GM12878 (cell line): ENCODE results near the gene C19orf38. TPM values are rescaled to one million over a fixed set of nuclear protein-coding genes. Genes with fewer than 3 reads are reported as not detected.

ENCODE experiments used
- ATAC-seq: fragments of 200-7000 bp; cut with Tn5 transposase; 3 replicates; pipeline ENCODE4 v1.9.1; 2020; ENCODE audit warnings: mild to moderate bottlenecking, moderate library complexity
- BruUV-seq: library from RNA; stranded (reverse); fragments of 400-500 nt; replicated peaks from 2 replicates; lab custom pipeline; 2021; lab: Mats Ljungman, UMichigan
- CTCF ChIA-PET: fragments of 300-600 bp; sonication (Branson Sonifier 250); formaldehyde crosslinking; extraction: SDS; loops from one replicate; lab custom pipeline; 2021; ENCODE audit warnings: inconsistent platforms; lab: Yijun Ruan, JAX
- POLR2A ChIA-PET: fragments of 350-600 bp; formaldehyde crosslinking; extraction: SDS; loops from one replicate; lab custom pipeline; 2021; ENCODE audit warnings: inconsistent platforms; lab: Charles Lee
- RAD21 ChIA-PET: fragments of 300-600 bp; sonication (Branson Sonifier 250); formaldehyde crosslinking; loops from one replicate; lab custom pipeline; 2023; ENCODE audit warnings: antibody characterized with exemption; ENCODE audit not compliant: unreplicated experiment; lab: Charles Lee
- SMC1A ChIA-PET: fragments of 300-600 bp; sonication (Branson Sonifier 250); formaldehyde crosslinking; loops from one replicate; lab custom pipeline; 2023; ENCODE audit not compliant: unreplicated experiment, uncharacterized antibody; lab: Charles Lee
- DNase-seq: peaks from one replicate; pipeline ENCODE4 v3.0.0-alpha.2; 2011; ENCODE audit warnings: low read depth, low spot score
- FAIRE-seq: peaks from 3 replicates; lab custom pipeline; 2011; peaks lifted over from hg19 to GRCh38; lab: Jason Lieb, UNC
- H2AFZ ChIP-seq: 2 replicates; pipeline ENCODE4 v1.6.0; 2011; ENCODE audit warnings: low read depth, low read length, control low read depth; ENCODE audit not compliant: control insufficient read depth
- H3K27ac ChIP-seq: 2 replicates; pipeline ENCODE4 v1.5.1; 2011; ENCODE audit warnings: control low read depth; ENCODE audit not compliant: control insufficient read depth, insufficient read depth
- H3K27me3 ChIP-seq, 2 experiments: replicated peaks in 1 of 2; 2 replicates each; pipeline versions ENCODE4 v1.6.0 to v1.6.1; 2011; ENCODE audit warnings: low read length in 1 of 2; ENCODE audit not compliant: control insufficient read depth in 2 of 2, insufficient read depth in 2 of 2
- H3K36me3 ChIP-seq, 2 experiments: 2 replicates each; pipeline ENCODE4 v1.5.1; 2011; ENCODE audit warnings: low read length in 1 of 2; ENCODE audit not compliant: control insufficient read depth in 2 of 2, insufficient read depth in 2 of 2
- H3K4me1 ChIP-seq: 2 replicates; pipeline ENCODE4 v1.6.1; 2011; ENCODE audit warnings: mild to moderate bottlenecking, low read length, moderate library complexity, mixed read lengths; ENCODE audit not compliant: control insufficient read depth, insufficient read depth
- H3K4me2 ChIP-seq: 2 replicates; pipeline ENCODE4 v1.6.0; 2011; ENCODE audit warnings: control low read depth; ENCODE audit not compliant: control insufficient read depth, insufficient read depth
- H3K4me3 ChIP-seq: fragments of 200-600 bp; sonication (generic); 2 replicates; pipeline ENCODE4 v1.5.1; 2016
- H3K79me2 ChIP-seq: 2 replicates; pipeline ENCODE4 v1.6.0; 2011; ENCODE audit warnings: low read length; ENCODE audit not compliant: control insufficient read depth, insufficient read depth
- H3K9ac ChIP-seq: 2 replicates; pipeline ENCODE4 v1.8.0; 2011; ENCODE audit warnings: low read length, control low read depth, mixed read lengths; ENCODE audit not compliant: control insufficient read depth, insufficient read depth
- H3K9me3 ChIP-seq: replicated peaks from 3 replicates; pipeline ENCODE4 v1.5.1; 2011; ENCODE audit warnings: mild to moderate bottlenecking, low read length; ENCODE audit not compliant: control insufficient read depth, insufficient read depth
- H4K20me1 ChIP-seq: 2 replicates; pipeline ENCODE4 v1.6.0; 2011; ENCODE audit not compliant: control insufficient read depth, insufficient read depth
- BMI1 ChIP-seq: fragments of 450-650 bp; IDR thresholded peaks from 2 replicates; pipeline ENCODE4 v1.6.1; 2016; ENCODE audit warnings: mild to moderate bottlenecking, moderate library complexity, borderline replicate concordance
- CBX3 ChIP-seq: fragments of 200-600 bp; sonication (generic); IDR thresholded peaks from 2 replicates; pipeline ENCODE4 v1.6.1; 2016; ENCODE audit warnings: low read depth, borderline replicate concordance
- CEBPB ChIP-seq, 2 experiments: fragments of 150-350 bp in 1 of 2; IDR thresholded peaks; 2 replicates each; pipeline ENCODE4 v1.6.1; 2012 to 2014; ENCODE audit warnings: low read depth in 2 of 2, low read length in 2 of 2, borderline replicate concordance in 1 of 2, inconsistent platforms in 1 of 2
- CHD4 ChIP-seq: fragments of 200-600 bp; sonication (generic); IDR thresholded peaks from 2 replicates; pipeline ENCODE4 v1.6.1; 2016; ENCODE audit warnings: mild to moderate bottlenecking
- GATAD2B ChIP-seq: fragments of 450-650 bp; conservative IDR thresholded peaks from 2 replicates; pipeline ENCODE4 v1.6.1; 2017; ENCODE audit warnings: low read depth, mild to moderate bottlenecking, moderate library complexity
- RB1 ChIP-seq: fragments of 450-650 bp; formaldehyde crosslinking; IDR thresholded peaks from 2 replicates; pipeline ENCODE4 v1.6.1; 2017; ENCODE audit warnings: mild to moderate bottlenecking, borderline replicate concordance
- RUNX3 ChIP-seq: IDR thresholded peaks from 2 replicates; pipeline ENCODE4 v1.6.1; 2012; ENCODE audit warnings: low read length, inconsistent platforms
- ZNF622 ChIP-seq: fragments of 450-650 bp; IDR thresholded peaks from 2 replicates; pipeline ENCODE4 v1.6.1; 2017; ENCODE audit warnings: mild to moderate bottlenecking, inconsistent platforms
- WGBS: methylation state at CpG from one replicate; pipeline ENCODE4 v1.1.6; 2016; ENCODE audit warnings: low lambda C conversion rate; ENCODE audit not compliant: insufficient replicate concordance, insufficient coverage; ENCODE audit errors: missing lambda C conversion rate; 5-methylcytosine and 5-hydroxymethylcytosine counted together
- in situ Hi-C: fragments of 300-500 bp; cut with MboI; formaldehyde crosslinking; loops from 9 replicates; pipeline ENCODE4 v1.14.3; 2018; ENCODE audit warnings: mixed read lengths
- intact Hi-C: fragments of 100-400 bp; cut with micrococcal nuclease; formaldehyde crosslinking; loops from one replicate; pipeline ENCODE4 v1.14.2; 2022; ENCODE audit not compliant: unreplicated experiment
- polyA plus RNA-seq, 11 experiments: library from polyadenylated mRNA; depleted of rRNA in 4 of 11; unstranded in 6 of 11; stranded (reverse) in 5 of 11; fragments of >200 nt; fragmentation: Nextera tagmentation in 4 of 11; fragmentation: Illumina TruSeq in 1 of 11; extraction: Ambion mirVana in 4 of 11; extraction: Trizol in 1 of 11; gene quantifications; 1 replicate in 1 of 11; 2 replicates in 10 of 11; pipeline versions ENCODE4 v1.2.1 to v1.2.3, GENCODE V29; 2011 to 2016; ENCODE audit warnings: inconsistent platforms in 2 of 11, missing spikeins in 2 of 11, low read depth in 1 of 11
- total RNA-seq, 4 experiments: library from RNA; depleted of rRNA in 3 of 4; stranded (reverse); fragments of >200 nt in 3 of 4; fragmentation: Illumina TruSeq in 1 of 4; extraction: Trizol in 1 of 4; gene quantifications; 2 replicates each; pipeline versions ENCODE4 v1.2.1 to v1.2.3, GENCODE V29; 2013 to 2021

The C19orf38 gene
- total and polyA plus RNA-seq, 10 of the 15 experiments (the other 5 are each of a cell fraction or from before 2014, with no cell fraction given), result 2.6 to 7.5 (median 5.0) TPM

DNA sequence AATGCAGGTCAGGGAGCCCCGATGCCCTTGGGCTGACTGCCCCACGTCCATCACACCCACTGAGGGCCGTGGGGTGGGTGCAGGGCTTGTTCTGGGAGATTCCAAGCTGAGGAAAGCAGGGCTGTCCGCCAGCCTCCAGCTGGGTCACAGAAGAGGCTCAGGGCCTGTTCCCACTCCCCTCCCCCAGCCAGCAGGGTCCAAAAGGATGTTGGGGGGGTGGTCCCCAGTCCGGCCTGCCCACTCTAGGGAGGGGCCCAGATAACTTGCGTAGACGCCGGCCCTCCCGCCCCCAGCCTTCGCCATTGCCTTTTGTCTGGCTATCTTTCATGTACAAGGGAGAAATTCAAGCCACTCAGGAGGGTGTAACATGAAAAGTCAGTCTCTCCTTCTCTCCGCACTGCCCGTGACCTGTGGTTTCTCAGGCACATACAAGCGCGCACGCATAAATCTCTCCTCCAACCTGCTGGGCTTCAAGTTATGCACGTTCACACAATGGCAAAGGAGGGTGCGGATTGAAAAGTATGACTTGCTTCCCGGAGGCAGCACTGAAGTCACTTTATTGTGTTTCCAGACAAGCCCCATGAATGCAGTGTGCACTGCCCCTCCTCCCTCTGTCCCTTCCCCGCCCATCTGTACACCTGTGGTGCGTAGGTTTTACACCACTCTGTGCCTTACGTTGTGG lies 43.3 kb downstream of the C19orf38 start:
- ChIA-PET CTCF (interaction anchor here (1.1 kb wide), 1 partner anchor 27 kb away, joined by 3 read pairs; no protein-coding TSS in a partner anchor), SMC1A (no interaction called here)
- no peaks in the 10 kb centered on the region for H3K9me3 ChIP-seq
- peaks cover 52% of the 10 kb centered on the region for H3K79me2 ChIP-seq
- no peak overlapping the region for H3K9ac ChIP-seq
- no peak overlapping the region for H2AFZ ChIP-seq
- H3K4me3 ChIP-seq, result no peak overlapping the region
- WGBS, result 79% methylated on average over 21 of the region's 21 CpGs
- H3K27me3 ChIP-seq, result no peaks in the 10 kb centered on the region
- no peak for TF ChIP-seq CHD4
- TF ChIP-seq CEBPB (IDR thresholded peaks at IDR 0.05; ENCODE audit: borderline replicate concordance in 1 of 2, low read depth in 2 of 2, low read length in 2 of 2), result no peak
- no peak for TF ChIP-seq CBX3
- TF ChIP-seq RB1, result no peak
- no peak for TF ChIP-seq ZNF622
- no peak for TF ChIP-seq GATAD2B
- no peak for TF ChIP-seq RUNX3
- TF ChIP-seq BMI1, result no peak
- TF ChIP-seq, all 136 proteins: peak for 0
- POLR2A ChIA-PET, result interaction anchor here (0.5 kb wide), 1 partner anchor 359 kb away, joined by 3 read pairs; no protein-coding TSS in a partner anchor
- FAIRE-seq, result no peak
- in situ Hi-C loops, result no loop called here
- H3K27ac ChIP-seq, result no peak overlapping the region
- no TSS peak for BruUV-seq
- ATAC-seq, result no peak
- DNase-seq, result no peak
- H3K4me2 ChIP-seq, result no peak overlapping the region
- peaks cover 6% of the 10 kb centered on the region for H4K20me1 ChIP-seq
- RAD21 ChIA-PET, result interaction anchor here (0.6 kb wide), 1 partner anchor 144 kb away, joined by 3 read pairs; no protein-coding TSS in a partner anchor
- peaks cover 0 to 23% of the 10 kb centered on the region in 2 experiments; a peak in 3 of 4 replicates for H3K36me3 ChIP-seq
- H3K4me1 ChIP-seq, result peaks cover 22% of the 10 kb centered on the region
- intact Hi-C loops, result no loop called here
